Caco-2 (cell line): ENCODE measurements around the gene SH3GLB2. TPM values are rescaled to one million over a fixed set of nuclear protein-coding genes. Genes with fewer than 3 reads are reported as not detected.

Source experiments
- BruUV-seq: library from RNA; stranded (reverse); fragments of 400-500 nt; replicated peaks from 2 replicates; lab custom pipeline; 2021; lab: Mats Ljungman, UMichigan
- CTCF ChIA-PET: fragments of 300-600 bp; sonication (Branson Sonifier 250); formaldehyde crosslinking; loops from one replicate; lab custom pipeline; 2022; ENCODE audit warnings: antibody characterized with exemption; lab: Charles Lee
- POLR2A ChIA-PET: fragments of 300-600 bp; sonication (Branson Sonifier 250); formaldehyde crosslinking; loops from one replicate; lab custom pipeline; 2022; ENCODE audit warnings: antibody characterized with exemption; lab: Charles Lee
- DNase-seq, 2 experiments: peaks; one replicate each; pipeline versions ENCODE4 v3.0.0 to v3.0.0-alpha.2; 2020 to 2022
- H3K27me3 ChIP-seq: replicated peaks from 2 replicates; pipeline ENCODE4 v1.6.0; 2011; ENCODE audit warnings: low read length; ENCODE audit not compliant: control insufficient read depth, insufficient read depth
- H3K36me3 ChIP-seq: 2 replicates; pipeline ENCODE4 v1.5.1; 2011; ENCODE audit warnings: low read length; ENCODE audit not compliant: control insufficient read depth, insufficient read depth
- H3K4me1 ChIP-seq: fragments of 250-450 bp; sonication (Bioruptor Pico); 2 replicates; pipeline ENCODE4 v1.5.1; 2020; ENCODE audit warnings: mild to moderate bottlenecking
- H3K4me3 ChIP-seq: 2 replicates; pipeline ENCODE4 v1.5.1; 2011; ENCODE audit warnings: low read depth, mild to moderate bottlenecking, control low read depth, low read length
- H3K9me3 ChIP-seq: fragments of 250-450 bp; sonication (Bioruptor Pico); 2 replicates; pipeline ENCODE4 v1.5.1; 2020; ENCODE audit warnings: mild to moderate bottlenecking, moderate library complexity
- H3K27ac Mint-ChIP-seq: one replicate; pipeline ENCODE4 v1.8.0; 2022; ENCODE audit warnings: mixed read lengths; ENCODE audit not compliant: unreplicated experiment
- H3K27me3 Mint-ChIP-seq: one replicate; pipeline ENCODE4 v1.8.0; 2022; ENCODE audit warnings: mixed read lengths; ENCODE audit not compliant: insufficient read depth, unreplicated experiment
- H3K36me3 Mint-ChIP-seq: one replicate; pipeline ENCODE4 v1.8.0; 2022; ENCODE audit warnings: mild to moderate bottlenecking, mixed read lengths; ENCODE audit not compliant: insufficient read depth, unreplicated experiment
- H3K4me1 Mint-ChIP-seq: one replicate; pipeline ENCODE4 v1.8.0; 2022; ENCODE audit warnings: low read depth, mixed read lengths; ENCODE audit not compliant: unreplicated experiment
- H3K4me3 Mint-ChIP-seq: one replicate; pipeline ENCODE4 v1.8.0; 2022; ENCODE audit warnings: mild to moderate bottlenecking, moderate library complexity, mixed read lengths; ENCODE audit not compliant: unreplicated experiment
- H3K9me3 Mint-ChIP-seq: one replicate; pipeline ENCODE4 v1.8.0; 2022; ENCODE audit warnings: mixed read lengths; ENCODE audit not compliant: unreplicated experiment
- intact Hi-C: fragments of 100-400 bp; cut with micrococcal nuclease; formaldehyde crosslinking; loops from one replicate; pipeline ENCODE4 v1.10.0; 2022; ENCODE audit not compliant: unreplicated experiment
- total RNA-seq: library from RNA; stranded (reverse); gene quantifications from 2 replicates; pipeline ENCODE4 v1.2.3, GENCODE V29; 2022
- TF ChIP-seq, protein P1 (sequence below), 2 experiments: fragments of 200-600 bp in 1 of 2; IDR thresholded peaks; 1 replicate in 1 of 2; 2 replicates in 1 of 2; pipeline versions ENCODE4 v1.5.1 to v1.8.0; 2011 to 2022; ENCODE audit warnings: antibody characterized with exemption in 1 of 2, control low read depth in 1 of 2, inconsistent platforms in 1 of 2, low read depth in 1 of 2, low read length in 1 of 2, mild to moderate bottlenecking in 1 of 2, moderate library complexity in 1 of 2; ENCODE audit not compliant: insufficient read depth in 1 of 2, severe bottlenecking in 1 of 2, unreplicated experiment in 1 of 2

The SH3GLB2 gene
- total RNA-seq, 1 experiment from 2014 or later, result 66.7 TPM

DNA sequence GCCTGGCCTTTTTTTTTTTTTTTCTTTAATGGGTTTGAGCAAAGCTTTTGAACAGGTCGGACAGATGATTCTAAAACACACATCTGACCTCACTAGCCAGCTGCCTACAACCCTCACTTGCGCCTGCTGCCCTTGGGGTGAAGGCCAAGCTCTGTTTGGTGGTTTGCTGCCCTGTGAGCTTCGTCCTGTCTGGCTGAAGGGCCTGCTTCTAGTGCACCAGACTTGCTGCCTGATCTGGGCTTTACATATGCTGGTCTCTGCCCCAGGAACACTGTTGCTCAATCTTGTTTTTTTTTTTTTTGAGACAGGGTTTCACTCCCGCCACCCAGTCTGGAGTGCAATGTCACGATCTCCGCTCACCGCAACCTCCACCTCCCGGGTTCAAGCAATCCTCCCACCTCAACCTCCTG is 36.4 kb upstream of the SH3GLB2 start:
- intact Hi-C loops, result no loop called here
- no TSS peak for BruUV-seq
- Histone ChIP-seq H3K4me3 (no peak overlapping the region), H3K4me1 (no peaks in the 10 kb centered on the region), H3K36me3 (peaks cover 3% of the 10 kb centered on the region), H3K9me3 (no peaks in the 10 kb centered on the region), H3K27me3 (no peaks in the 10 kb centered on the region)
- no peak overlapping the region for H3K4me3 Mint-ChIP-seq
- H3K9me3 Mint-ChIP-seq, result no peaks in the 10 kb centered on the region
- no peaks in the 10 kb centered on the region for H3K4me1 Mint-ChIP-seq
- peaks cover 44% of the 10 kb centered on the region for H3K36me3 Mint-ChIP-seq
- ChIA-PET POLR2A (no interaction called here), CTCF (interaction anchor here (0.6 to 0.7 kb wide), 3 partner anchors 68 to 549 kb away, joined by 3 to 4 read pairs (median 3); no protein-coding TSS in a partner anchor)
- no peak for DNase-seq
- H3K27ac Mint-ChIP-seq, result no peak overlapping the region
- H3K27me3 Mint-ChIP-seq, result no peaks in the 10 kb centered on the region
- TF ChIP-seq, protein P1, sequence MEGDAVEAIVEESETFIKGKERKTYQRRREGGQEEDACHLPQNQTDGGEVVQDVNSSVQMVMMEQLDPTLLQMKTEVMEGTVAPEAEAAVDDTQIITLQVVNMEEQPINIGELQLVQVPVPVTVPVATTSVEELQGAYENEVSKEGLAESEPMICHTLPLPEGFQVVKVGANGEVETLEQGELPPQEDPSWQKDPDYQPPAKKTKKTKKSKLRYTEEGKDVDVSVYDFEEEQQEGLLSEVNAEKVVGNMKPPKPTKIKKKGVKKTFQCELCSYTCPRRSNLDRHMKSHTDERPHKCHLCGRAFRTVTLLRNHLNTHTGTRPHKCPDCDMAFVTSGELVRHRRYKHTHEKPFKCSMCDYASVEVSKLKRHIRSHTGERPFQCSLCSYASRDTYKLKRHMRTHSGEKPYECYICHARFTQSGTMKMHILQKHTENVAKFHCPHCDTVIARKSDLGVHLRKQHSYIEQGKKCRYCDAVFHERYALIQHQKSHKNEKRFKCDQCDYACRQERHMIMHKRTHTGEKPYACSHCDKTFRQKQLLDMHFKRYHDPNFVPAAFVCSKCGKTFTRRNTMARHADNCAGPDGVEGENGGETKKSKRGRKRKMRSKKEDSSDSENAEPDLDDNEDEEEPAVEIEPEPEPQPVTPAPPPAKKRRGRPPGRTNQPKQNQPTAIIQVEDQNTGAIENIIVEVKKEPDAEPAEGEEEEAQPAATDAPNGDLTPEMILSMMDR (IDR thresholded peaks at IDR 0.05; ENCODE audit: insufficient read depth in 1 of 2, low read depth in 1 of 2, low read length in 1 of 2, severe bottlenecking in 1 of 2, unreplicated experiment in 1 of 2), result no peak

DNA sequence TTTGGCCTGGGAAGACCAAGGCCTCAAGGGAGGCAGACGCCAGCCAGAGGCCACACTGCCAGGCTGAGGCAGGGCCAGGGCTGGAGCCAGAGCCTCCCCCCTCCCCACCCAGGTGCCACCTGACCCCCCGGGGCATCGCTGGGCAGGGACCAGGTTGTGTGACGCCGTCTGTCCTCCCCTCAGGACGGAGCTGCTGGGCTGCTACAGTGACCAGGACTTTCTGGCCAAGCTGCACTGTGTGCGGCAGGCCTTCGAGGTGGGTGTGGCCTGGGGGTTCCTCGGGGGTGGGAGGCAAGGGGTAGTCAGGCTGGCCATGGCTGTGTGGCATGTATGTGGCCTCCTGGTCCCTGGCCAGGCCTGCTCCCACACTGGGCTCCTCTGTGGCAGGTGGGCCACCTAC is 34.9 kb upstream of the SH3GLB2 start:
- Mint-ChIP-seq H3K4me1 (no peaks in the 10 kb centered on the region), H3K9me3 (no peaks in the 10 kb centered on the region), H3K27ac (no peak overlapping the region), H3K27me3 (no peaks in the 10 kb centered on the region), H3K4me3 (no peak overlapping the region), H3K36me3 (peaks cover 52% of the 10 kb centered on the region)
- CTCF ChIA-PET, result no interaction called here
- Histone ChIP-seq H3K4me1 (no peaks in the 10 kb centered on the region), H3K27me3 (no peaks in the 10 kb centered on the region), H3K9me3 (no peaks in the 10 kb centered on the region), H3K36me3 (peaks cover 3% of the 10 kb centered on the region), H3K4me3 (no peak overlapping the region)
- intact Hi-C loops, result no loop called here
- POLR2A ChIA-PET, result no interaction called here
- TF ChIP-seq, protein P1 (IDR thresholded peaks at IDR 0.05; ENCODE audit: insufficient read depth in 1 of 2, low read depth in 1 of 2, low read length in 1 of 2, severe bottlenecking in 1 of 2, unreplicated experiment in 1 of 2), result no peak
- no TSS peak for BruUV-seq
- peak in 1 of 2 experiments; percentile 38 for DNase-seq

GRCh38 chr9:129060991-129061390 is 32.9 kb upstream of the SH3GLB2 start:
- no peaks in the 10 kb centered on the region for H3K9me3 ChIP-seq
- Mint-ChIP-seq H3K27me3 (no peaks in the 10 kb centered on the region), H3K27ac (no peak overlapping the region), H3K36me3 (peaks cover 46% of the 10 kb centered on the region), H3K4me1 (no peaks in the 10 kb centered on the region), H3K9me3 (no peaks in the 10 kb centered on the region), H3K4me3 (no peak overlapping the region)
- no peaks in the 10 kb centered on the region for H3K27me3 ChIP-seq
- peak in 1 of 2 experiments; percentile 27 for DNase-seq
- peaks cover 3% of the 10 kb centered on the region for H3K36me3 ChIP-seq
- ChIA-PET POLR2A (no interaction called here), CTCF (no interaction called here)
- no peak overlapping the region for H3K4me3 ChIP-seq
- intact Hi-C loops, result no loop called here
- no peaks in the 10 kb centered on the region for H3K4me1 ChIP-seq
- TF ChIP-seq, protein P1 (IDR thresholded peaks at IDR 0.05; ENCODE audit: insufficient read depth in 1 of 2, low read depth in 1 of 2, low read length in 1 of 2, severe bottlenecking in 1 of 2, unreplicated experiment in 1 of 2), result no peak
- BruUV-seq, result no TSS peak
